GM12864 (cell line): Measurements from ENCODE around the gene MTF1.

ENCODE experiments used
- DNase-seq: peaks from one replicate; pipeline ENCODE4 v3.0.0-alpha.2; 2011; ENCODE audit warnings: low read depth
- H3K4me3 ChIP-seq: 2 replicates; pipeline ENCODE4 v1.5.1; 2011; ENCODE audit warnings: mild to moderate bottlenecking, low read depth, low read length, control low read depth
- TF ChIP-seq, protein P1 (sequence below): IDR thresholded peaks from 2 replicates; pipeline ENCODE4 v1.5.1; 2011; ENCODE audit warnings: low read depth, mild to moderate bottlenecking, moderate library complexity, low read length, control low read depth, inconsistent platforms; ENCODE audit errors: missing control alignments

Gene MTF1

DNA sequence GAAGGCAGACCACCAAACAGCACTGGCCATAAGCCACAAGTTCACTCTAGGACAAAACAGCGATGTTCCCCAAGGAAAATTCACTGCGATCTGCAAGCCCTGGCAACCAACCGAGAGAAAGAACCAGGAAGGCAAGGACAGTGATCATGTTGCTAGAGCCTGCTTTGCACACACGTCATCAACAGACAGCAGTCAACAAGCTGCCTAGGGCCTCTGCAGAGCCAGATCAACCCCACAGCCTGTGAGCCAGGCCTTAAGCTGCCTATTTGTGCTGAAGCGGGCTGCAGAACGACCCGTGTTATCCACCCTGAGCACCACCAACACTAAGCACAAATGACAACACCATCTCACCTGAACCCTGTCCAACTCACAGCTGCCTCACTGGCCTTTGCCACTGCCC, 45.1 kb downstream of the MTF1 start:
- H3K4me3 ChIP-seq = no peak overlapping the region
- TF ChIP-seq, protein P1, sequence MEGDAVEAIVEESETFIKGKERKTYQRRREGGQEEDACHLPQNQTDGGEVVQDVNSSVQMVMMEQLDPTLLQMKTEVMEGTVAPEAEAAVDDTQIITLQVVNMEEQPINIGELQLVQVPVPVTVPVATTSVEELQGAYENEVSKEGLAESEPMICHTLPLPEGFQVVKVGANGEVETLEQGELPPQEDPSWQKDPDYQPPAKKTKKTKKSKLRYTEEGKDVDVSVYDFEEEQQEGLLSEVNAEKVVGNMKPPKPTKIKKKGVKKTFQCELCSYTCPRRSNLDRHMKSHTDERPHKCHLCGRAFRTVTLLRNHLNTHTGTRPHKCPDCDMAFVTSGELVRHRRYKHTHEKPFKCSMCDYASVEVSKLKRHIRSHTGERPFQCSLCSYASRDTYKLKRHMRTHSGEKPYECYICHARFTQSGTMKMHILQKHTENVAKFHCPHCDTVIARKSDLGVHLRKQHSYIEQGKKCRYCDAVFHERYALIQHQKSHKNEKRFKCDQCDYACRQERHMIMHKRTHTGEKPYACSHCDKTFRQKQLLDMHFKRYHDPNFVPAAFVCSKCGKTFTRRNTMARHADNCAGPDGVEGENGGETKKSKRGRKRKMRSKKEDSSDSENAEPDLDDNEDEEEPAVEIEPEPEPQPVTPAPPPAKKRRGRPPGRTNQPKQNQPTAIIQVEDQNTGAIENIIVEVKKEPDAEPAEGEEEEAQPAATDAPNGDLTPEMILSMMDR = no peak
- DNase-seq = no peak

DNA sequence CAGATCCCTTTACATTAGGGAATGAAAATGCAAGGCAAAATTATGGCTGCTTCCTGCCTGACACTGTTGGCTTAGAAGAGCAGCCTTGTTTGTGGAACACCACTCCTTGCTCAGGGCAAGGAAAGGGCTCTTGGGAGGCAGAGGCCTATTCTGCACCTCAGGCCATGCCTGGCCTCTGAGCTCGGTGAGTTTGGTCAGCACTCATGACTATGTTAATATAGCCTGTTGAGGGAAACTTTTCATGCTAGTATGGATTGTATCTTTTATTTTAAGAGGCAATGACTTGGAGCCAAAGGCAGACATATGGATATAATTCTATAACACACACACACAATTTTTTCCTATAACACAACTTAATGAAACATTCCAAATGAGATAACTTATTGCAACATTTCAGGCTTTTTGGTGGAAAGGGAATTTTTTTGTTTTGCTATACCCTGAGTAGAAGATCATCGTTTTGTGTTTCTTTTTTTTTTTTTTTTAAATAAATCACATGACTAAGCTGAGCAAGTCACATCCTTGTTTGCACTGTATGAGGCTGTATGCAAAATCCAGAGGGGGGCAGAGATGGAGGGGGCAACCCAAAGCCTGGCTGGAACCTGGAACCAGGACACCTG, 45.8 kb downstream of the MTF1 start:
- TF ChIP-seq, protein P1 = no peak

DNA sequence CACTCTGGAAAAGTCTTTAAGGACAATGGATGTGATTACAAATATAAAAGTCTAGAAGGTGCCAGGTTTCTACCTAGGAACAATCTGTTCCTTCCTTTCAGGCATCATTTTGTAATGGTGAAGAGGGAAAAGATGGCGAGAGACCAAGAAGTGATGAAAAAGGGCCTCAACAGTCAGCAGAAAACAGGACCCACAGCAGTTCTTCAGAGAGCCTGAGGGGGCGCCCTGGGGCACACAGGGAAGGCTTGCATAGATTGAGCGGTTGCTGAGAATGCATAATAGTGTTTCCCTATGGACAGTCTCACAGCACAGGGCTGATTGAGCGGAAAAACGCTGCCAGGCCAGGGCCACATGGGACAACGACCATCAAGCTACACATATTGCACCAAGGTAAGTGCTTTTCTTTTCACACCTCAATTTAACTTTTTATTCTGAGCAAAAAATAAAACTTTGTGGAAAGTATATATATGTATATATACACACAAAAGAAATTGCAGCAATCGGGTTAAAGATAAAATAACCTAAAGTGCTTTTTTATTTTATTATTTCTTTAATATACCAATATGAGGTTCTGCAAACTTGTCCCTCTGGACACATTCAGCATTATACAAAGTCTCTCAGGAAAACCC, 48.3 kb downstream of the MTF1 start:
- peak; percentile 44 for DNase-seq

More for the DNA sequence above, 45.8 kb downstream of the MTF1 start:
- H3K4me3 ChIP-seq = no peak overlapping the region
- no peak for DNase-seq

DNA sequence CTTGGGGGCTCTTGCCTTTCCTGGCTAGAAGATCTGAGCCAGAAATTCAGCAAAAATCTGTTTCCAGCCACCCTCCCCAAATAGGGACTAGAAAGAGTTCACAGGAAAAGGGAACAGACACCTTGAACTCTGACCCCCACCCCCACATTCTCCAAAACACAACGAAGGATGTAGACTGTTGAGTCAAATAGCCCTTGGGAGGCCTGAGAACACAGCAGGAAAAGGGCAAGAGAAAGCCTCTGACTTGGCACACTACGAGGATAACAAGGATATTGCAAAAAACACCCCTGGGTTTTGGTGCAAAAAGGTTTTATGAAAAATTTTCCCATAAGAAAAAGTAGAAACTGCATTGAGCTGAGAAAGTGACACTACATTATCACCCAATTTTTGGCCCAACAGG, 49.5 kb downstream of the MTF1 start:
- no peak for DNase-seq
- no peak overlapping the region for H3K4me3 ChIP-seq
- TF ChIP-seq, protein P1 = no peak

More for the DNA sequence above, 48.3 kb downstream of the MTF1 start:
- no peak overlapping the region for H3K4me3 ChIP-seq
- TF ChIP-seq, protein P1 = peak; percentile 97

DNA sequence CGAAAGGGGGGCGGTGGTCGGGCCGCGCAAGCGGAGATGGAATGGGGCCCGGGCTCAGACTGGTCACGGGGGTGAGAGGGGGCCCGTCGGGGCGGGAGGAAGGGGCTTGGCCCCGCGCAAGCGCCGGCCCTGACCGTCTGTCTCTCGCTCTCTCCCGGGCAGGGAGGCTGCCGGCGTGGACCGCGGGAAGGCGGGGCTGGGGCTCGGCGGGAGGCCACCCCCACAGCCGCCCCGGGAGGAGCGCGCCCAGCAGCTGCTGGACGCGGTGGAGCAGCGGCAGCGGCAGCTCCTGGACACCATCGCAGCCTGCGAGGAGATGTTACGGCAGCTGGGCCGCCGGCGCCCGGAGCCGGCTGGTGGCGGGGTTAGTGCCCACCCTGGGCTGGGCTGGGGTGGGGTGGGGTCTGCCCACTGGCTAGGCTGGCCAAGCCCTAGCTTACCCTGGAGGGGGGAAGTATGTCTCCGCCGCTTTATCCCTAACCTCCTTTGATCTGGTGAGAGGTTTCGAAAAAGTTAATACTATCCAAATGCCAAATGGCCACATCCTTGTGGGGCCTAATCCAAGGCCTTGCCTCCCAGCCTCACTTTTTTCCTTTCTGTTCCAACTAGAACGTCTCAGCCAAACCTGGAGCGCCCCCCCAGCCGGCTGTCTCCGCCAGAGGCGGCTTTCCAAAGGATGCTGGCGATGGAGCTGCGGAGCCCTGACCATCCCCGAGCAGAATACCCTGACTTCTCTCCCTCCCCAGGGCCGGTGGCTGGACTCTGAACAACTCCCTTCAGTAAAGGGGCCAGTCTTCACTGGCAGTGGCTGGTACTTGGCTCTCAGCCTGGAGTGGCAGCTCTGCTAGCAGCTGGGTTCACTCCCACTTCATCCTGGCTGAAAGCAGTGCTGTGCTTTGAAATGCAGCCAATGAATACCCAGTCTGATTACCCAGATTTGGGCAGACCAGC, 50.7 kb downstream of the MTF1 start:
- TF ChIP-seq, protein P1 = no peak
- DNase-seq = no peak
- H3K4me3 ChIP-seq = peak overlapping the region; percentile 65

DNA sequence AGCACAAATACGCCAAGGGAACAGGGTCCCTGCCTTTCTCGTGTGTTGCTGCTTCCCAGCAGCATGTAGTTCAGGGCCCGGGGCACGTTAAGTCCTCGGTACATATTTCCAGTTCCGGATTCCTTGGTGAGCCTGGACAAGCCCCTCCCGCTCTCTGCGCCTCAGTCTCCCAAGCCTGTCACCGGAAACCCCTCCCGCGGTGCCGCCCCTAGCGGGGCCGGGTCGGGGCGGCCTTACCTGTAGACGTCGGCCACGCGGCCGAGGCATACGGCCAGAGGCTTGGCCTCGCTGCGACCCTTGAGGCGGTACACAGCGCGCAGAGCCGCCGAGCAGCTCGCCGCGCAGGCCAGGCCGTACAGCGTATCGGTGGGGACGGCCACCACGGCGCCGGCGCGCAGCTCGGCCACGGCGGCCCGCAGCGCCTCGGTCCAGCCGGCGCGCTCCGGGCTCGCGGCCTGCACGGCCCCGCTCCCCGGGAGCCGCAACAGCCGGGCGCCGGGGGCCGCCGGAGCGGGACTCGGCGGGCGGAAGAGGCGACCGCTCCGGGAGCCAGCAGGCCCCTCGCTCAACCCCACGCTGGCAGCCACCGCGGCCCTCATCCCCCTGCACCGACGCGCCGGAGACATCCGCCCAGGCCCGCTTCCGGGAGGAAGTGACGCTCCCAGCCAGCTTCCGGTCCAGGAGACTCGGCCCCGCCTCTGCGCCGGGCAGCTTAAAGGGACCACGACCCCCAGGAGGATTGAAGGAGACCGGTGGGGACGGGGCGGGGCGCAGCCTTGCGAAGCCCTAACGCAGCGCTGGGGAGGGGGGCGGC, 51.6 kb downstream of the MTF1 start, which contains the start of the genes C1orf122 and YRDC:
Gene C1orf122, plus strand, starts transcription at position 236 of the 814 bp plus-strand sequence. CDS start 615 bp downstream, outside the sequence.
Gene YRDC, minus strand, starts transcription at position 654 of the 814 bp plus-strand sequence. Its CDS starts 28 bp downstream, at position 626.
- TF ChIP-seq, protein P1 = no peak
- peak; percentile 70 for DNase-seq
- peak within 1 kb of the TSS; percentile 65 for H3K4me3 ChIP-seq
